HG03095 (cell line): ENCODE results near the gene XPC.
A peak's percentile ranks its signal among the peaks of the same experiment; 100 is the strongest.

Experiments
- ATAC-seq: cut with Tn5 transposase; IDR thresholded peaks from one replicate; pipeline ENCODE4 v1.9.1; 2021; ENCODE audit warnings: moderate library complexity; ENCODE audit not compliant: unreplicated experiment

Gene XPC

DNA sequence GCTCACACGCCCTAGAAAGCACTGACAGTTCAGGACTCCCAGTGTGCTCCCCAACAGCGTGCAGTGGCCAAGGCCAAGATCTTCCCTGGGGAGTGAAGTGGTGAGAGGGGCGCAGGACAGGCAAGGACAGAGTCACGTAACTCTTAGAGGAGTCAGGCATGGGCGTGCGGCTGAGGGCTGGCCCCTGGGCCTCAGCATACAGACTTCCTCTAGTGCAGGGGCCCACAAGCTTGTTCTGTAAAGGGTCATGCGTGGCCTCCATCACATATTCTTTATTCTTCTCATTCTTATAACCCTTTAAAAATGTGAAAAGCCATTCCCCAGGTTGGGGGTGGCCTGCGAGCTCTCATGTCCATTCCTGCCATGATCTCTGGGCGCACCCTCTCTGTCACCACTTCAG, 28.3 kb downstream of the XPC start:
- ATAC-seq: no peak

DNA sequence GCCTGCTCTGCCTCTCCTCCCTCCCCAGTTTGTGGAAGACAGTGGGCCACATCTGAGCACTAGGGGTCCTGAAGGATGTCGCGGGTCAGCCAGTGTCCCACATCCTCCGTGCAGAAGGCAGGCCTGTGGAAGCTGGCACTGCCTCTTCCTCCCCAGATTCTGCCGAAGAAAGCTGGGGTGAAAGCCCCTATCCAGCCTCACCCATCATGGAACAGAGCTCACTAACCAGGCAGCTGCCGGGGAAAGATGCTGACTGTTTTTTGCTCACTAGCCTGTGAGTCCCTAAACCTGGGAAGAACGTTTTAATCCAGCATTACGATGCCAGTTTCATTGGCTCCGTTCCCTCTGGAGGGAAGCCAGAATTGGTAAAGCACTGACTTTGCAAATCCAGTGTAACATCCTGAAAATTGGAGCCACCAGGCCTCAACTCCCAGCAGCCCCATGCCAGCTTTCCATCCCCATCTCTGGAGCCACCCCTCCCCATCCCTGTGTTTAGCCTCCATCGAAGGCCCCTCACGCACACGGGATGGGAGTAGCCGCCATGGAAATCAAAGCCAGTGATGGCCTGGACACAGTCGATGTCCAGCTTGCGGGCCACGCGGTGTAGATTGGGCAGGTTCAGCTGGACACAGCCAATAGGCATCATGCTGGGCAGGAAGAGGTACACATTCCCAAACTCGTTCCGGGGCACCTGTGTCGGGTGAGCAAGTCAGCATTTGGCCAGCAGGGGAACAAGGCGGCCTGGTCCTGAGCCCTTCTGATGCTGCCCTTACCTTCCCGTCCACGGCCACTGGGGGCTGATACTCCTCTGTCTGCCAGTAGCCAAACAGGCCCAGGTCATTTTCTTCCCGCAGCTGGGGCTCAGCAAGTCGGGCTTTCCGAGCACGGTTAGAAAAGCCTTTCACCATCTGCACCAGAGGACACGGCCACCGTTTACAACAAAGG, 30.1 kb downstream of the XPC start:
- ATAC-seq: no peak

DNA sequence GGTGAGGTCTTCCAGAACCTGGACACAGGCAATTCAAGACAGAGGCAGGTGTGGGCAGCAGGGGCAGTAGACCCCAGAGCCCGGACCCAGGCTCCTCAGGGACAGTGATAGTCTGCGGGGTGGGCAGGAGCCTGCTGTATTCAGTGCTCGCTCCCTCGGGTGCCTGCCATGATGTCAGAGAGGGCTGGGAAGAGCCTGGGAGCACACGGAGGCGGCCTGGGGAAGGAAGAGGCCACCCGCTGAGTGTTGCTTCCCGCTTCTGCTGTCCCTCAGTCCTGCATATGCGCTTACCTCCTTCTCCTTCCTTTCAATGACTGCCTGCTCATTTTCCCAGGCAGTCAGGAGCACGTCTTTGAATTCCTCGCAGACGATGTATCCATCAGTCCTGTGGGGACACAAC, 30.8 kb downstream of the XPC start:
- no peak for ATAC-seq

DNA sequence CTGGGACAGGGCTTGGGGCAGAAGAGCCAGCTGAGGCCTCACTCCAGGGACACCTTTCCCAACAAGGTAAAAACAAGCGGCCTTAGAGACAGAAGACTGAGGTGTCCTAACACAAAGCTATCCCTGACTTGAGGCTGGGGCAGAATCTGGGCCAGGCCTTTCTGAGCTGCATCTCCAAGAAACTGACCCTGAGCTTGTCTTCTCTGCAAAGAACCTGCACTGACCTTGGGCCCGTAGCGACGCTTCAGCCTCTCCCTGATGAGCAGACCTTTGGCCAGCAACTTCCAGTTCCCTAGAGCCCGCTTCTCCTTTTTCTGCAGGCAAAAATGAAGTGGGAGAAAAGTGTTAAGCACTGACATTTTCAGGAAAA, 31.4 kb downstream of the XPC start:
- ATAC-seq: no peak

- ATAC-seq: no peak
Observed at GRCh38 chr3:14146381-14147065, 31.9 kb downstream of the XPC start.

- no peak for ATAC-seq
Observed at GRCh38 chr3:14145670-14146380, 32.6 kb downstream of the XPC start.

DNA sequence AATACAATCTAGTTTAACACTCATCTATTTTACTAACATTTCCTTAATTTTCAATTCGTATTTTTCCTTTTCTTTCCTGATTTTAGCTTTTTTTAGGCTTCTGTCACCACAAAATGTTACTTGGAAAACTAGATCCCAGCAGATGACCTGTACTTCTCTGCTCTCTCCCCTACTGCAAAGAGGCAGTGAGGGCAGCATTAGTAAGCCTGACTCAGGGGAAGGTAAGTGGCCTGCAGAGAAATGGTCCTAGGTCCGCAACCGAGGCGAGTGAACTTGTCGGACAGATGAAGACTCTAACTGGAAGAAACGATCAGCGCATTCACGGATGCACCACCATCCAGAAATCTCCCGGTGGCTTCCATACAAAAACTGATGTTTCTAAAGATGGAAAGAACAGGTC, 33.2 kb downstream of the XPC start:
- no peak for ATAC-seq

DNA sequence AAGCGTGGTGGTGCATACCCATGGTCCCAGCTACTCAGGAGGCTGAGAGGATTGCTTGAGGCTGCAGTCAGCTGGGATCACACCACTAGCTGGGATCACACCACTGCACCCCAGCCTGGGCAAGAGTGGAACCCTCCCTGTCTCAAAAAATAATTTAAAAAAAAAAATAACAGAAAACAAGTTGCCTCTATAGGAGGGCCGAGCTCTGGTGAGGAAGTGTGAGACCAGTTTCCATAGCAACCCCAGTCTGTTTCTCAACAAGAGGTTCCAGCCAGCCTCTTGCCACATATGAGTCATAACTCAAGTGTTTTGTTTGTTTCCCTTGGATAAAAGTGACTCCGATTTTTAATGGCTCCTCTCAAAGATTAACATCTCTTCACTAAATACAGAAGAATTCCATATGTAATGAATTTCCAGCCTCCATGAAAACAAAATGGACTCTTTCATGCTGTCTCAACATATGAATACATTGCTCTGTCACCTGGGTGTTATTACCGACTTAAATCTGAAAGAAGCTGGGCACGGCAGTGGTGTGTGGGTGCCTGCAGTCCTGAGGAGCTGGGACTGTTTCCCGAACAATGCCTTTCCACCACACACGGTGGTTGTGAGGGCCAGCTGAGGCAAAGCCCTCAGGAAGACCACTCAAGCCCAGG, 33.9 kb downstream of the XPC start:
- peak; percentile 92 for ATAC-seq

DNA sequence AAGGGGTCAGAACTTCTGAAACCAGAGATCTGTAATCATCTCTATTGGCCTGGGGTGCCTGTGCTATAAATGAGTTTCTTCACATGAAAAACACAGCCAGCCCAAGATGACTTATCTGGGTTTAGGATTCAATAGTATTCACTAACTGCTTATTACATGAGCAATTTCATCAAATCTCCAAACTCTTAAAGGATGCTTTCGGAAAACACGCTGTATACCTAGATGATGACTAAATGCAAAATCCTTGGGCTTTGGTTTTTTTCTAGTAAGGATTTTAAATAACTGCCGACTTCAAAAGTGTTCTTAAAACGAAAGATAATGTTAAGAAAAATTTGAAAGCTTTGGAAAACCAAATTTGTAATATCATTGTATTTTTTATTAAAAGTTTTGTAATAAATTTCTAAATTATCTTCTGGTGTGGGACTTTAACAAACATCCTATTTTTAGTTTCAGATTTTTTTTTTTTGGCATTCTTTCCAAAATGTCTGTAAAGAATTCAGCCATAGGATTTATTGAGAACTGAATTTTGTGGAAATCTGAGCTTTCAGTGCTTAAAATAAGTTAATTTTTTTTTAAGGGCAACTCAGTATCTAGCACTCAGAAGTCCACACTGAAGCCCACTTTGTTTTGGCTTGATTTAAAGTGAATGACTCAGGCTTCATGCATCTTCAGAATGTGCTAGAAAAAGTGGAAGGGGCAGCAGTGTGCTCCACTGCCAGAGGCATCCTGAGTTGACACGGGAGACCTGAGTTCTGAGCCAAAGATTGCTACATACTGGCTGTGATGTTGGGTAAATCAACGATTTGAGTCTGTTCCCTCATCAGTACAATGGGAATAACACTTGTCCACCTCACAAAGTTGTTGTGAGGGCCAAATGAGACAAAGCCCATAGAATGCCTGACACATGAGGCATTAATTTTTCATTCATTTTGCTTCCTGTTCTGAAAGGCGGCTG, 34.9 kb downstream of the XPC start:
- no peak for ATAC-seq

DNA sequence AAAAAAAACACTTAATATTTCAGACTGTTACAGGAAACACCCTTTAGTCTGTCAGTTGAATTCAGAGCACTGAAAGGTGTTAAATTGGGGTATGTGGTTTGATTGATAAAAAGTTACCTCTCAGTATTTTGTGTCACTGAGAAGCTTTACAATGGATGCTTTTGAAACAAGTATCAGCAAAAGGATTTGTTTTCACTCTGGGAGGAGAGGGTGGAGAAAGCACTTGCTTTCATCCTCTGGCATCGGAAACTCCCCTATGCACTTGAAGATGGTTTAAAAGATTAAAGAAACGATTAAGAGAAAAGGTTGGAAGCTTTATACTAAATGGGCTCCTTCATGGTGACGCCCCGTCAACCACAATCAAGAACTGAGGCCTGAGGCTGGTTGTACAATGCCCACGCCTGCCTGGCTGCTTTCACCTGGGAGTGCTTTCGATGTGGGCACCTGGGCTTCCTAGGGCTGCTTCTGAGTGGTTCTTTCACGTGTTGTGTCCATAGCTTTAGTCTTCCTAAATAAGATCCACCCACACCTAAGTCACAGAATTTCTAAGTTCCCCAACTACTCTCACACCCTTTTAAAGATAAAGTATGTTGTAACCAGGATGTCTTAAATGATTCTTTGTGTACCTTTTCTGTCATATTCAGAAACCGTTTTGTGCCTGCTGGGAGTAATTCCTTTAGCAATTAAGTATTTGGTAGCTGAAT, 35.7 kb downstream of the XPC start:
- no peak for ATAC-seq

- no peak for ATAC-seq
Observed at GRCh38 chr3:14141602-14142341, 36.6 kb downstream of the XPC start.

GRCh38 chr3:14141144-14141543, 37.3 kb downstream of the XPC start:
- no peak for ATAC-seq

DNA sequence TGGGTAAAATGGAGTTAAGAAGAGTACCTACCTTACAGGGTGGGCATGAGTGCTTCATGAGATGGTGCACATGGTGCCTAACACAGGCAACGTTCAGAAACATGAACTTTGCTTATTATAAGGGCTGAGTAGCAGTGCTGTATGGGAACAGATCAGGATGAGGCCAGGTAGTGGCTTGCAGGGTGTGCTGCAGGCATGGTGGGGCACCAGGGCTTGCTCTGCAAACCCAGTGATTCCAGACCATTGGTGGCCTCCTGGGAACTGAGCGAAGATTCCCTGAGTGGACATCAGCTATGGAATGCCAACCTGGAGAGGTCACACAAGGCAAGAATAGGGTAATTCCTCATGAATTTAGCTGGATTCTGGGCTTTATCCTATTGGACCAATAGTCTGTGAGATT, 37.7 kb downstream of the XPC start:
- no peak for ATAC-seq

GRCh38 chr3:14139771-14140170, 38.6 kb downstream of the XPC start:
- ATAC-seq: no peak

DNA sequence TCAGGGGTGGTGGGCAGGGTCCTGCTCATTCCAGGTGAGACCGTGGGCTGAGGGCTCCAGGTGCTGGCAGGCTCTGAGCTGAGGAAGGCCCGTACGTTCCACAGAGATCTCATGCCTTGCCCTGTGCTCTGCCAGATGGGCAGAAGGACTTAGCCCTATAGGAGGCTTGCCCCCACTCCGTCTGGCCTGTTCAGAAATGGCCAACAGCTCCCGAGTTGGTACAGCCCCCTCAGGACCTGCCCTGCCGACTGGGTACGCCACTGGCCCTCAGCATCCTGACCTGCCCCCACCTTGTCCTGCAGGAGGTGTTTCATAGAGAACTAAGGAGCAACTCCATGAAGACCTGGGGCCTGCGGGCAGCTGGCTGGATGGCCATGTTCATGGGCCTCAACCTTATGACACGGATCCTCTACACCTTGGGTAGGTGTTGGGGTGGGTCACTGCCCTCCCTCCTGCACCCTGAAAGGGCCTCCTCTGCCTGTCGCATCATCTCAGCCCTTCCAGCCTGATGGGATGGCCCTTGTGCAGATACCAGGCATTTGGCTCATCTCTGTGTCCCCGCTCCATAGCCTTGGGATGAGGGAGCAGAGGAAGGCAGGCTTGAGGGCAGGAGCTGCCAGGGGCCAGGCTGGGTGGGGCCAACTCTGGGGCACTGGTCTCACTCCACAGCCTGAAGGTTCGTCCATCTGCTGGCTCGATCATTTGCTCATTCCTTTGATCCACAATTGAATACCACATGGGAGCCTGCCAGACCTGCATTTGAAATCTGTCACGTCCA, 39.3 kb downstream of the XPC start:
- no peak for ATAC-seq

DNA sequence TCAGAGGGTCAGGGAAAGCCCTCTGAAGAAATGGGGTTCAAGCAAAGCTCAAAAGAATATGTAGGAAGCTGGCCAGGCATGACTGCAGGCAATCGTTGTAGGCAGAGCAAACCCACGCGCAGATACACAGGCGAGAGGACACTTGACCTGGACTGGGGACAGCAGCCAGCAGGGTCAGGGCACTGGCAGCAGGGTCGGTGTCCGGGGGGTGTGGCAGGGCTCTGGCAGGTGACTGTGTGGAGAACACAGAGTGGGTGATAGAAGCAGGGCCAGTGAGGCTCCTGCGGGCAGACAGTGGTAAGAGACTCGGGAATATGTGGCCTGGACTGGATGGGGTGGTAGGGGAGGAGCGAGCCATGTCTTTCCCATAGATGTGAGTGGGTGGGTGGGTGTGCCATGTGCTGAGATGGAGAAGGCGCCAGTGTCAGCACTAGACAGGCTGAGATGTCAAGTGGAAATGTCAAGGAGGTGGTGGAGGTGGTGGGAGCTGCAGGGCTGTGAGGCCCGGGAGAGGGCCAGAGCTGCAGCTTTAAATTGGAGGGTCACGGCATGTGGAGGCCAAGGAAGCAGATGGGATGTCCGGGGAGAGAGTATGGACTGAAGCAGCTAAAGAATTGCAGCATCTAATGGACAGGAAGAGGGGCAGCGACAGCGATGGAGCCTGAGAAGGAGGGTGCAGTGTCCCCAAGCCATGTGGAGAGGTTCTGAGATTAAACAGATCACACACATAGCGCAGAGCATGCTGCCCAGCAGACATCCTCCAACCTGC, 40.1 kb downstream of the XPC start:
- no peak for ATAC-seq

DNA sequence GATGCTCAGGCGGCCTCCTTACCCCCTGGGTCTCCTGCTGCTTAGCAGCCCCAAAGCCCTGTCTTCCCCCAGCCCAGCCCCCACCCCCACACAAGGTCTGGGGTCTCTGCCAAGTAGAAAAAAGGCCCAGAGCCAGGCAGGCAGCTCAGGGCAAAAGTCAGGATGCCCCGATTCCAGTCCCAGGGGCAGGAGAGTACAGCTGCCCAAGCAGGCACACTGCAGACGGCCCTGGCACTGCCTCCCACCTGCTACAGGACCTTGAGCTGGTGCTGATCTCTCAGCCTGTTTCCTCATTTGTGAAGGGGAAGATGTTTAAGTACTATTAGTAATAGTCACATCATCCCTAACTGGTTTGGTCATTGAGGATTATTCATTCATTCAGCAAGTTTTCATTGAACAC, 41.0 kb downstream of the XPC start:
- ATAC-seq: no peak
